ENCODE results near the gene MBNL1. TPM values are rescaled to one million over a fixed set of nuclear protein-coding genes. Genes with fewer than 3 reads are reported as not detected.

MBNL1 gene
- total RNA-seq, 2 donors from 2014 or later: 1.3 to 4.9 TPM

- Mint-ChIP-seq H3K4me1 (no peaks in the 10 kb centered on the region), H3K36me3 (ENCODE audit: low read depth) (no peaks in the 10 kb centered on the region), H3K9me3 (no peaks in the 10 kb centered on the region), H3K27ac (no peak overlapping the region), H3K4me3 (no peak overlapping the region), H3K27me3 (ENCODE audit: insufficient read depth) (peaks cover 50% of the 10 kb centered on the region)
- Histone ChIP-seq H3K27me3 (ENCODE audit: control insufficient read depth, insufficient read depth, low read length, poor library complexity, severe bottlenecking) (peaks cover 44% of the 10 kb centered on the region), H3K9ac (ENCODE audit: extremely low read depth, low read length, poor library complexity, severe bottlenecking) (no peak overlapping the region), H3K4me3 (ENCODE audit: low read length) (no peak overlapping the region), H3K36me3 (ENCODE audit: control insufficient read depth, insufficient read depth, low read length) (no peaks in the 10 kb centered on the region), H3K4me1 (ENCODE audit: control insufficient read depth, insufficient read depth, low read length) (no peaks in the 10 kb centered on the region), H3K9me3 (ENCODE audit: control insufficient read depth, low read length) (no peaks in the 10 kb centered on the region), H3K27ac (ENCODE audit: low read depth, low read length) (no peak overlapping the region)
- TF ChIP-seq CTCF (conservative IDR thresholded peaks at IDR 0.05): no peak
- WGBS, 2 experiments (ENCODE audit: insufficient coverage in 1 of 2, insufficient read length in 1 of 2): 80% methylated on average over 1 of the region's 2 CpGs; no CpG with 5 or more reads in 1 of the 2 experiments
- DNase-seq: no peak
Measured at GRCh38 chr3:152227027-152227426, 41.7 kb upstream of the MBNL1 start.

- Histone ChIP-seq H3K27me3 (ENCODE audit: control insufficient read depth, insufficient read depth, low read length, poor library complexity, severe bottlenecking) (peaks cover 54% of the 10 kb centered on the region), H3K4me3 (ENCODE audit: low read length) (no peak overlapping the region), H3K4me1 (ENCODE audit: control insufficient read depth, insufficient read depth, low read length) (no peaks in the 10 kb centered on the region), H3K36me3 (ENCODE audit: control insufficient read depth, insufficient read depth, low read length) (no peaks in the 10 kb centered on the region), H3K9me3 (ENCODE audit: control insufficient read depth, low read length) (no peaks in the 10 kb centered on the region), H3K9ac (ENCODE audit: extremely low read depth, low read length, poor library complexity, severe bottlenecking) (no peak overlapping the region), H3K27ac (ENCODE audit: low read depth, low read length) (no peak overlapping the region)
- Mint-ChIP-seq H3K4me3 (no peak overlapping the region), H3K27me3 (ENCODE audit: insufficient read depth) (peaks cover 46% of the 10 kb centered on the region), H3K36me3 (ENCODE audit: low read depth) (no peaks in the 10 kb centered on the region), H3K4me1 (no peaks in the 10 kb centered on the region), H3K27ac (no peak overlapping the region), H3K9me3 (no peaks in the 10 kb centered on the region)
- no peak for DNase-seq
- 92% methylated on average over 1 of the region's 1 CpG; no CpG with 5 or more reads in 1 of the 2 experiments for whole genome bisulfite sequencing, 2 experiments (ENCODE audit: insufficient coverage in 1 of 2, insufficient read length in 1 of 2)
- TF ChIP-seq CTCF (conservative IDR thresholded peaks at IDR 0.05): no peak
Measured at GRCh38 chr3:152229692-152230091, 39.0 kb upstream of the MBNL1 start.

- WGBS, 2 experiments (ENCODE audit: insufficient coverage in 1 of 2, insufficient read length in 1 of 2): 86 to 95% methylated on average over 1 of the region's 1 CpG
- Mint-ChIP-seq H3K4me3 (no peak overlapping the region), H3K27me3 (ENCODE audit: insufficient read depth) (peaks cover 47% of the 10 kb centered on the region), H3K4me1 (no peaks in the 10 kb centered on the region), H3K27ac (no peak overlapping the region), H3K36me3 (ENCODE audit: low read depth) (no peaks in the 10 kb centered on the region), H3K9me3 (no peaks in the 10 kb centered on the region)
- Histone ChIP-seq H3K4me1 (ENCODE audit: control insufficient read depth, insufficient read depth, low read length) (no peaks in the 10 kb centered on the region), H3K9me3 (ENCODE audit: control insufficient read depth, low read length) (no peaks in the 10 kb centered on the region), H3K36me3 (ENCODE audit: control insufficient read depth, insufficient read depth, low read length) (no peaks in the 10 kb centered on the region), H3K9ac (ENCODE audit: extremely low read depth, low read length, poor library complexity, severe bottlenecking) (no peak overlapping the region), H3K27ac (ENCODE audit: low read depth, low read length) (no peak overlapping the region), H3K4me3 (ENCODE audit: low read length) (no peak overlapping the region), H3K27me3 (ENCODE audit: control insufficient read depth, insufficient read depth, low read length, poor library complexity, severe bottlenecking) (peaks cover 57% of the 10 kb centered on the region)
- TF ChIP-seq CTCF (conservative IDR thresholded peaks at IDR 0.05): no peak
- DNase-seq: no peak
Measured at GRCh38 chr3:152230370-152230769, 38.4 kb upstream of the MBNL1 start.
